Stimulated activated CD8-positive, alpha-beta memory T cell treated with anti-CD3 and anti-CD28 coated beads, Interleukin-15, amount 100 ng/mL, for 48 hours (primary cell): Measurements from ENCODE around the gene GRIK4.

ENCODE experiments used
- DNase-seq, 2 donors: peaks; one replicate each; pipeline ENCODE4 v3.0.0-alpha.2; 2020; ENCODE audit warnings: low read depth in 2 of 2

Gene GRIK4

GRCh38 chr11:120525261-120526171 lies 14.0 kb downstream of the GRIK4 start:
- DNase-seq: no peak

- DNase-seq: no peak
Measured at GRCh38 chr11:120526241-120526640, 14.7 kb downstream of the GRIK4 start.

- no peak for DNase-seq
Measured at GRCh38 chr11:120527111-120527761, 15.7 kb downstream of the GRIK4 start.

DNA sequence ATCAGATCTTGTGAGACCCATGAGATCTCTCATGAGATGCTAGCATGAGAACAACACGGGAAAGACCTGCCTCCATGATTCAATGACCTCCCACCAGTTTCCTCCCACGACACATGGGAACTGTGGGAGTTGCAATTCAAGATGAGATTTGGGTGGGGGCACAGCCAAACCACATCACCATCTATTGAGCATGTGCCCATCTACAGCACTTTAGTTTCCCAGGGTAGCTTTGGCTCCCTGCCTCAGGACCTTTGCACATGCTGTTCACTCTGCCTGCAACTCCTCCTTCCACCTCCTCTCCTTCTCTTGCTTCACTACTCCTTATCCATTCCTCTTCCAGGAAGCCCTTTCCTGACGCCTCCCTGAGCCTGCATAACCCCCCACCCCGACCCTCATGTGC lies 17.2 kb downstream of the GRIK4 start:
- no peak for DNase-seq

DNA sequence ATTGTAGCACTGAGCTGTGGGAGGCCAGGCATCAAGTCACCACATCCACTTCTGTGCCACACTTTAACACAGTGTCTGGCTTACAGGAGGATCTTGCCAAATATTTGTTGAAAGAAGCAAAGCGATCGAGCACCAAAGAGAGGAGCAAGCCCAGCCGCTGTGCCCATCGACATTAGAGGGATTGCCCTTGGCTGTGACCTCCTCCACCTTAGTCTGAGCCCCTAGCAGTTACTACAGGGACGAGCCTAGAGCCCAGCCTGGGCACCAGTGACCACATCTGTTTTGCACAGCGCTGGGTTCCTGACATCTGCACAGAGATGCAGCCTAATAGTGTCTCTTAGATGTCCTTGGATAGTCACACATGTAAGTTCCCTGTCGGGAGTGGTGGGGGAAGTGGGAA lies 17.7 kb downstream of the GRIK4 start:
- no peak for DNase-seq

GRCh38 chr11:120529911-120530310 lies 18.4 kb downstream of the GRIK4 start:
- DNase-seq: no peak

GRCh38 chr11:120532082-120532831 lies 20.7 kb downstream of the GRIK4 start:
- no peak for DNase-seq

- DNase-seq: no peak
Measured at GRCh38 chr11:120532832-120533196, 21.3 kb downstream of the GRIK4 start.

DNA sequence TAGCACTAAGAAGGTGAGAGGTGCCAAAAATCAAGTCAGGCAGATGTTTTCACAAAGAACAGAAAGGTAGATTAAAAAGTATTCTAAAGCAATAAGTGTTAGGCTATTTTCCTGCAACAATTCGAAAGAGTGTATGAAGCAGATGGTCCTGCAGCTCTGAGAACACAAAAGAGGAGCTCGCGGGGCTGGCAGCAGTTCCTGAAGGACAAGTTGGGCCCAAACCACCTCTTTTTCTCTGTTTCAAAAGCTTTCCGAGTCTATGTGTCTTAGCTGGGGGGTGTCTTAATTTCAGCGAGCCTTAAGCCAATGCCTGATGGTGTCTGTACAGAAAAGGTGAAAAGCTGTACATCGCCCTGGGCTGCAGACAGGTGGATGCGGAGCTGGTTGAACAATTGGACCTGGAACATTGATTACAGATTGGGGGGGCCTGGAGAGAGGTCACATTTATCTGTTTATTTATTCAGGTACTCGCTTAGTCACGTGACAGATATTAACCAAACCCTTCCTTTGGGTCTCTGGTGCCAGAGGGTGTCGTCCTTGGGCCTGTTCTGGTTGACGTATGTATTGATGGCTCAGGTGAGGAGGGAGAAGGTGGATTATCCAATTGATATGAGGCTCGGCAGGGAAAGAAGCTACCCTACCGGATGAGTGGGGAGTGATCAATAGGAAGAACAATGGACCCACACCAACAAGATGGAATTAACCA lies 24.7 kb downstream of the GRIK4 start:
- no peak for DNase-seq

GRCh38 chr11:120536797-120537169 lies 25.2 kb downstream of the GRIK4 start:
- DNase-seq: no peak

GRCh38 chr11:120537996-120538395 lies 26.4 kb downstream of the GRIK4 start:
- DNase-seq: no peak

DNA sequence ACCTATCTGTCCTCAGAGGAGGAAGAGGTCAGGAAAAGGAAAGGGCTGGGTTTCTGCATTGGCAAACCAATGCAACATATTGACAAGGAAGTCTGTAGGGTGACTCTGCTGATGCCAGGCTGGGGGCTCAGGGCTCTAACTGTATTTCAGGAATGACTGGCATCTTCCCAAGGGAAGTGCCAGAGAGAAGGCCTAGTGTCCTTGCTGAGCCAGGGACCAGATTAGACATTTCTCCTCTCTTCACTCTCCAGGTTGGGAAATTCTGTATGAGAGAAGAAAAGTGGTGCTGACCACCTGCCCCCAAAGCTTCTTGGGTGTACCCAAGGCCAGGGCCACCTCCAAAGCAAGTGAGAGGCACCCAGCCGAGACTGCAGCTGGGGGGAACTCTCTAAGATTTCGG lies 27.2 kb downstream of the GRIK4 start:
- DNase-seq: no peak

- no peak for DNase-seq
Measured at GRCh38 chr11:120539667-120540369, 28.3 kb downstream of the GRIK4 start.

DNA sequence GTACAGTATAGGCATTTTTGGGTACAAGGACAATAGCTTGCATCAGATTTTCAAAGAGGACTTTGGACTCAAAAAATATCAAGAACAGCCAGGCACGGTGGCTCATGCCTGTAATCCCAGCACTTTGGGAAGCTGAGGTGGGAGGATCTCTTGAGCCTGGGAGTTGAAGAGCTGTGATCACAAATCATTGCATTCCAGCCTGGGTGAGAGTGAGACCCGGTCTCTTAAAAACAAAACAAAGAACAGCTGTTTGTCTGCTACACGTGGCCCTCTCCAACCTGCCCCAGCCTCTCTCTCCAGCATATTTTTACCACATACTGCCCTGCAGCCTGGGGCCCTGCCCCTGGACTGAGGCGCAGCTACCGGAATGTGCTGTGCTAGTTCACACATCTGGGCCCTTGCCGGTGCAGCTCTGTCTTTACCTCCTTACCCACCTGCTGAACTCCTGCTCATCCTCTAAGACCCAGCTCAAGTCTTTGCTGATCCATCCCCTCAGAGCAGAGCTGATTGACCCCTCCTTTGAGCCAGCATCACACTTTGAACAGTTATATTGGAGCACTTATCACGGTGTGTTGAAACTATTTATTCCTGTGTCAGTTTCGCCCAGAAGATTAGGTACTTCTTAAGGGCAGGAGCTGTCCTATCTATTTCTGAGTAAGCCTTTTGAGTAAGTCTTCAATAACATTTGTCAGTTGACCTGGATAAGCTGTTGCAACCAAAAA lies 29.4 kb downstream of the GRIK4 start:
- DNase-seq: no peak

GRCh38 chr11:120543521-120544215 lies 32.1 kb downstream of the GRIK4 start:
- no peak for DNase-seq

DNA sequence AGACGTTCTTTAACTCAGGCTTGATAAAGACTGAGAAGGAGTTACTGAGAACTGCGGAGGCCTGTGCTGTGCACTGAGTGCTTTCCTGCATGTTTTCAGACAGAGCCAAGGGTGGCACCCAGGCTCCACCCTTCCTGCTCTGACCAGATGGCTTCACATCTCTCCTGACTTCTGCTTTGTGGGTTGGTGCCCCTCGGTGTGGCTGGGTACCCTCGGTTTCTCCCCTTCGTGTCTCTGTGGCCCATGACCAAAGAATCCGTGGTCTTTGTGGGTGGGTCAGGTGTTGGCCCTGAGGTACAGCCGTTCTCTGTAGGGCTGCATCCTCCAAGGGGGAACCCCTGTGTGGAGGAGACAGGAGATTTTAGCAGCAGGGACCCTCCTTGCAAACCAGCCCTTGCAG lies 34.3 kb downstream of the GRIK4 start:
- no peak for DNase-seq

DNA sequence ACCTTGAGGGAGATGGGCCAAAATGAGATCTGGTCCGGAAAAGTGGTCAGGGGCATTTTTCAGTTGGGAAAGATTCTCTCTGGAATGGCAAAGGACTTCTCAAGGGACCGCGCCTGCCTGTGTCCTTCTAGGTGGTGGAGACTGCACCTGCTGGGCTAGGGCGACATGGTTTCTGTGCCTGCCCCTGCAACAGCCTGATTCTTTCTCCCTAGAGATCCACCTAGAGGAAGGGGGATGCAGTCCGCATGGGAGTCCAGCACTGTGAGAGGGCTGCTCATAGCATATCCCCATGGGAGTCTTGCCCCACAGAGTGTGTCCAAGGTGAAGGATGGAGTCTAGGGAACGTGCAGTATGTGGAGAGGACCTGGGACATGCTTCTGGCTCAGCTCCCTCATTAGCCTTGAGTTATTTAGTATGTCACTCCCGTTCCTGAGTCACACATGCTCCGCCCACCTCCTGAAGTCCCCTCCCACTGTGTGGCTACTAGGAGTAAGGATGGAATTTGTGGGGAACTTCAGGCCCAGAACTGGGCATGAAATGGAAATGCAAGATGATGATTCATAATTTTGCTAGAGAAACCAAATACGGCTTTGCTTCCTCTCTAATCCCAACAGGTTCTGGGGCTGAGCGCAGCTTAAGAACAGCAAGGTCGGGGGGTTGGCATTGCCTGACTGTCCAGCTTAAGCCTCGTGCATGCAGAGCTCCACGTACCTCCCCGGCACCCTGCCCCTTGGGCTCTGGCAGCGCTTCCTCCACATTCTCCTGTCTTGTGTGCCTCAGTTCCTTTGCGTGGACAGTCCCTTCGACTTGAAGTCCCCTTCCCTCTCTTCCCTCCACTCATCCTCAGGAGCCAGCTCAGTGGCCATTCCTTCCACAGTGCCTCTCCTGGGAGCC lies 35.0 kb downstream of the GRIK4 start:
- DNase-seq: no peak

GRCh38 chr11:120547316-120547715 lies 35.8 kb downstream of the GRIK4 start:
- DNase-seq: no peak
